Effector memory CD4-positive, alpha-beta T cell (primary cell): ENCODE measurements around the gene SFTA2.
"Not testable (repeated sequence)": the region's sequence is repeated elsewhere in the genome, so short reads cannot be mapped to it uniquely, and the experiment has no call there.

ENCODE experiments used
- DNase-seq, 3 donors: peaks; one replicate each; pipeline ENCODE4 v3.0.0-alpha.2; 2020
- H3K27ac ChIP-seq: 2 replicates; pipeline ENCODE4 v1.7.0; 2013; ENCODE audit warnings: mild to moderate bottlenecking, low read length, moderate library complexity; ENCODE audit not compliant: insufficient read depth, poor library complexity, severe bottlenecking
- H3K27me3 ChIP-seq: replicated peaks from 2 replicates; pipeline ENCODE4 v1.7.0; 2013; ENCODE audit warnings: mild to moderate bottlenecking, low read length; ENCODE audit not compliant: insufficient read depth, control insufficient read depth, poor library complexity, severe bottlenecking
- H3K36me3 ChIP-seq: 2 replicates; pipeline ENCODE4 v1.7.0; 2013; ENCODE audit warnings: mild to moderate bottlenecking, low read length, moderate library complexity; ENCODE audit not compliant: control insufficient read depth, insufficient read depth
- H3K4me1 ChIP-seq: 2 replicates; pipeline ENCODE4 v1.7.0; 2013; ENCODE audit warnings: low read length, mild to moderate bottlenecking; ENCODE audit not compliant: control insufficient read depth, insufficient read depth, poor library complexity, severe bottlenecking
- H3K4me3 ChIP-seq: 2 replicates; pipeline ENCODE4 v1.7.0; 2013; ENCODE audit warnings: low read length, low read depth, mild to moderate bottlenecking; ENCODE audit not compliant: insufficient read depth, poor library complexity, severe bottlenecking
- H3K9me3 ChIP-seq: 2 replicates; pipeline ENCODE4 v1.7.0; 2013; ENCODE audit warnings: mild to moderate bottlenecking, low read length, moderate library complexity; ENCODE audit not compliant: control insufficient read depth

The SFTA2 gene

DNA sequence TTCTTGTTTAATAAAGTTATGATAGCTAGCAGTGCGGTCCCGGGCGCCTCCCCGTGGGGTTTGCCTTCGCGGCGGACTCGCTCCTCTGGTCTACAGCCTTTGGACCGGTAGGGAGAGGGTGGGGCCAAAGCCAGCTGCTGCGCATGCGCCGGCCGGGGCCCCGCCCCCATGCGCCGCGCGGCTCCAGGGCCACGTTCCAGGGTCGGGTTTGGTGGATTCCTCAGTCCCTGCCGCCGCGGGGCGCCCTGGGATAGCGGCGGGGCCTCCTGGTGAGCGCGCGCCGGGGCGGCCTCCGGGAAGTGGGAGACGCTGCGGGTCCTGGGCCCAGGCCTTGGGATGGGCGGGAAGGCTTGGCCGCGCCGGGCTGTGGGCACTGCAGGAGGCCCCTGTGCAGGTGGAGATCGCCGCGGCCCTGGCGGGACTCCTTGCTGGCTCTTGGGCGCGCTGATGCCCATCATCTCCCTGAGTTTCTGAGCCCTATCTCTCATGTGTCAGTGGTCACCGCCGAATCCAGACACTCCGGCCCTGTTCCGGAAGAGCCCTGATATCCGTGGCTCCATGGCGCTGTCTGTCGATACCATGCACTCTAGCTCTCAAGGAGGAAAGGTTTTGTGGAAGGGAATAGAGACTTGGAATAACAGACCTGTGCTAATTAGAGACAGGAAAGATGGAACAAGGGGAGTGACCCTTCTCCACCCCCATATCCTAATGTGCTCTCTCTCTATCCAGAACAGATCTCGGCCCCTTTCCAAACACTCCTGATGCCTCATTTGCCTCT lies 17.7 kb downstream of the SFTA2 start, which contains the start of gene VARS2:
Gene VARS2, plus strand, starts transcription at position 163 of the 778 bp plus-strand sequence. Its CDS starts 599 bp downstream, at position 762.
- peak; percentile 85 to 88 (median 86) for DNase-seq
- H3K27ac ChIP-seq = peak within 1 kb of the TSS; percentile 63
- peak within 1 kb of the TSS; percentile 86 for H3K4me3 ChIP-seq
- H3K4me1 ChIP-seq = peaks cover 16% of the 10 kb centered on the region
- H3K36me3 ChIP-seq = peaks cover 20% of the 10 kb centered on the region
- H3K9me3 ChIP-seq = no peaks in the 10 kb centered on the region
- H3K27me3 ChIP-seq = no peaks in the 10 kb centered on the region

DNA sequence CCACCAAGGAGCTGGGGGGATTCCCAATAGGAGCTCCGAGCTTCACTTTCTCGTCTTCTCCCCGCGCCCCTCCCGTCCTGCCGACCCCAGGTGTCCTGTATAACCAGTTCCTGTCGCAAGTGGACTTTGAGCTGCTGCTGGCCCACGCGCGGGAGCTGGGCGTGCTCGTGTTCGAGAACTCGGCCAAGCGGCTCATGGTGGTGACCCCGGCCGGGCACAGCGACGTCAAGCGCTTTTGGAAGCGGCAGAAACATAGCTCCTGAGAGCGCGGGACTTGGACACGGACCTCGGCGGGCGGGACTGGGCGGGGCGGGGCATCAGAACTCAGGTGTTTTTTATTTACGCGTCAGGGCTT lies 18.3 kb downstream of the SFTA2 start:
- DNase-seq = no peak
- H3K27ac ChIP-seq = peak overlapping the region; percentile 59
- H3K9me3 ChIP-seq = no peaks in the 10 kb centered on the region
- no peaks in the 10 kb centered on the region for H3K27me3 ChIP-seq
- peaks cover 16% of the 10 kb centered on the region for H3K36me3 ChIP-seq
- peaks cover 18% of the 10 kb centered on the region for H3K4me1 ChIP-seq
- H3K4me3 ChIP-seq = peak overlapping the region; percentile 86

GRCh38 chr6:30912746-30913520 lies 19.0 kb downstream of the SFTA2 start:
- H3K9me3 ChIP-seq = no peaks in the 10 kb centered on the region
- no peaks in the 10 kb centered on the region for H3K27me3 ChIP-seq
- no peak overlapping the region for H3K4me3 ChIP-seq
- no peak for DNase-seq
- peaks cover 22% of the 10 kb centered on the region for H3K4me1 ChIP-seq
- peaks cover 11% of the 10 kb centered on the region for H3K36me3 ChIP-seq
- H3K27ac ChIP-seq = no peak overlapping the region

DNA sequence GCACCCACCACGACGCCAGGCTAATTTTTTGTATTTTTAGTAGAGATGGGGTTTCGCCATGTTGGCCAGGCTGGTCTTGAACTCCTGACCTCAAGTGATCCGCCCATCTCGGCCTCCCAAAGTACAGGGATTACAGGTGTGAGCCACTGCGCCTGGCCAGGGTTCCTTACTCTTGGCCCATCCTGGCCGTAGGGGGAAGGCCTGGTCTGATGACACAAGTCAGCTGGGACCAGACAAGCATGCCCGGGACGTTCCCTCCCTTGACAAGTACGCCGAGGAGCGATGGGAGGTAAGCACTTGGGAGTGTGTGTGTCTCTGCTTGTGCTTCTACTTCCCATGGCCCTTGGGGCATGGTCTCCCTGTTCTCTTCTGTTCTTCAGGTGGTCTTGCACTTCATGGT lies 21.5 kb downstream of the SFTA2 start:
- not testable (repeated sequence) for H3K36me3 ChIP-seq, H3K27ac ChIP-seq, DNase-seq, H3K27me3 ChIP-seq, H3K9me3 ChIP-seq, H3K4me3 ChIP-seq
- H3K4me1 ChIP-seq = peaks cover 22% of the 10 kb centered on the region

DNA sequence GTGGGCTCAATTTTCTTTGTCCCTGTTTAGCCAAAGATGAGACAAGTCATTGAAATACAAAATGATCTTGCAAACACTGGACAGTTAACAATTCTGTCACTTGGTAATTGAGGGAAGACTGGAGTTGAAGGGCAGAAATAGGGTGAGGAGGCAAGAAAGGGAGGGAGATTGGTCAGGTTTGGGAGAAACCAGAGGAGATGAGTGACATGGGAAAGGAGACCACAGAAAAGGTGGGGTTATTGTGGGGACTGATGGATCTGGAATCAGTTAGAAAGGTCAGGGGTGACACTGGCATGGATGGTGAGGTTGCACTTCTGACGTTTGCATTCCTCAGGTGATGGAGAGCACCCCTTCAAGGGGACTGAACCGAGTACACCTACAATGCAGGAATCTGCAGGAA lies 23.3 kb downstream of the SFTA2 start:
- no peak overlapping the region for H3K27ac ChIP-seq
- peaks cover 5% of the 10 kb centered on the region for H3K36me3 ChIP-seq
- H3K4me3 ChIP-seq = peak overlapping the region; percentile 84
- no peaks in the 10 kb centered on the region for H3K9me3 ChIP-seq
- DNase-seq = no peak
- H3K4me1 ChIP-seq = peaks cover 11% of the 10 kb centered on the region
- no peaks in the 10 kb centered on the region for H3K27me3 ChIP-seq

GRCh38 chr6:30907758-30908591 lies 24.0 kb downstream of the SFTA2 start, which contains the start of gene GTF2H4:
Gene GTF2H4, plus strand, starts transcription at chr6:30908207.
- Histone ChIP-seq H3K36me3 (peaks cover 5% of the 10 kb centered on the region), H3K27ac (no peak within 1 kb of the TSS), H3K4me3 (peak within 1 kb of the TSS; percentile 84), H3K27me3 (no peaks in the 10 kb centered on the region), H3K9me3 (no peaks in the 10 kb centered on the region), H3K4me1 (peaks cover 6% of the 10 kb centered on the region)
- DNase-seq = peak; percentile 82 to 91 (median 91)

DNA sequence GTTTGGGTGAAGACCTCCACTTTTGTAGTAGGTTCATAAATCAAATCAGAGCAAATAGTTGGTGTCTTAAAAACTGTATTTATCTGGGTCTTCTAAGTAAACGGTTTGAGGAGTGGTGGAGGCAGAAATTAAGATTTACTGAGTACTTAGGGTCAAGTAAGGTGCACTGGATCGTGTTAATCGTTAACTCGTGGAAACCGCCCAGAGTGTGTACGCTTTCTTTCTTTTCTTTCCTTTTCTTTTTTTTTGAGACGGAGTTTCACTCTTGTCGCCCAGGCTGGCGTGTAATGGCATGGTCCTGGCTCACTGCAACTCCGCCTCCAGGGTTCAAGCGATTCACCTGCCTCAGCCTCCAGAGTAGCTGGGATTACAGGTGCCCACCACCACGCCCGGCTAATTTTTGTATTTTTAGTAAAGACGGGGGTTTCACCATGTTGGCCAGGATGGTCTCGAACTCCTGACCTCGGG lies 24.6 kb downstream of the SFTA2 start:
- not testable (repeated sequence) for H3K27ac ChIP-seq, H3K27me3 ChIP-seq
- peak overlapping the region; percentile 84 for H3K4me3 ChIP-seq

GRCh38 chr6:30903236-30903635 lies 28.7 kb downstream of the SFTA2 start:
- DNase-seq = no peak
- no peaks in the 10 kb centered on the region for H3K4me1 ChIP-seq
- H3K27me3 ChIP-seq = no peaks in the 10 kb centered on the region
- H3K36me3 ChIP-seq = no peaks in the 10 kb centered on the region
- H3K27ac ChIP-seq = no peak overlapping the region
- H3K4me3 ChIP-seq = no peak overlapping the region
- H3K9me3 ChIP-seq = no peaks in the 10 kb centered on the region

More for the DNA sequence above, 24.6 kb downstream of the SFTA2 start:
- DNase-seq, H3K36me3 ChIP-seq, H3K4me1 ChIP-seq, H3K9me3 ChIP-seq: not testable (repeated sequence)

DNA sequence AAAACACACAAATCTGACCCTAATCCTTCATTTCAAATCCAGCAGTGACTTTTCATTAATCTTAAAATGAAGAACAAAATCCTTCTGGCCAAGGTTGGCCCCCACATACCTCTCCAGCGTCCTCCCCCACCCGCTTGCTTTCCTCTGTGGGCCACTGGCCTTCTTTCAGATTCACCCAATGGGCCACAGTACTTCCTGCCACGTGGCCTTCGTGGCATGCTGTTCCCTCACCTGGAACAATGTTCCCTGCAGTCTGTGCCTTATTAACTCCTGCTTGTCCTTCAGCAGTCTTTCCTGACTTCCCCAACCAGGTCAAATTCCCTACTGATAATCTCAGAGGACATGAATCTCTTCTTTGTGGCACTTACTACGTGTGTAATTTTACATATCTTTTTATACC lies 29.3 kb downstream of the SFTA2 start:
- Histone ChIP-seq H3K27me3 (no peaks in the 10 kb centered on the region), H3K4me3 (no peak overlapping the region), H3K9me3 (no peaks in the 10 kb centered on the region), H3K36me3 (no peaks in the 10 kb centered on the region), H3K27ac (no peak overlapping the region), H3K4me1 (no peaks in the 10 kb centered on the region)
- no peak for DNase-seq
